AG09319 (cell line): ENCODE data around the gene CRYGN.
A peak's percentile ranks its signal among the peaks of the same experiment; 100 is the strongest.

Experiments
- DNase-seq: peaks from one replicate; pipeline ENCODE4 v3.0.0-alpha.2; 2010; ENCODE audit warnings: low read depth; ENCODE audit errors: extremely low read depth
- CTCF ChIP-seq: IDR thresholded peaks from 2 replicates; pipeline ENCODE4 v1.5.1; 2011; ENCODE audit warnings: low read depth, mild to moderate bottlenecking, inconsistent platforms, low read length, moderate library complexity

Gene CRYGN

GRCh38 chr7:151429237-151429559, 10.7 kb downstream of the CRYGN start:
- DNase-seq: no peak
- no peak for TF ChIP-seq CTCF

GRCh38 chr7:151428378-151429236, 11.3 kb downstream of the CRYGN start:
- no peak for TF ChIP-seq CTCF
- DNase-seq: no peak

- DNase-seq: no peak
- TF ChIP-seq CTCF: no peak
These were observed 12.1 kb downstream of the CRYGN start for GRCh38 chr7:151427705-151428377.

GRCh38 chr7:151426904-151427704, 12.8 kb downstream of the CRYGN start:
- TF ChIP-seq CTCF: no peak
- no peak for DNase-seq

GRCh38 chr7:151426441-151426903, 13.5 kb downstream of the CRYGN start:
- TF ChIP-seq CTCF: no peak
- peak; percentile 65 for DNase-seq

- no peak for TF ChIP-seq CTCF
- DNase-seq: peak; percentile 63
These were observed 14.1 kb downstream of the CRYGN start for GRCh38 chr7:151425670-151426440.
